Esophagus squamous epithelium (tissue), 4 donors: Measurements from ENCODE around the gene RHEX.

Experiments
- CTCF ChIP-seq, 6 experiments: fragments of 450-650 bp in 4 of 6; fragments of 200-600 bp in 2 of 6; sonication (generic) in 2 of 6; IDR thresholded peaks; one replicate each; pipeline ENCODE4 v1.5.1; 2016 to 2019; ENCODE audit warnings: antibody characterized with exemption in 6 of 6, mild to moderate bottlenecking in 4 of 6, moderate library complexity in 4 of 6
- POLR2A ChIP-seq, 4 donors: fragments of 450-650 bp; IDR thresholded peaks; one replicate each; pipeline ENCODE4 v1.6.1; 2017; ENCODE audit warnings: antibody characterized with exemption in 4 of 4, mild to moderate bottlenecking in 4 of 4, moderate library complexity in 3 of 4

GRCh38 chr1:206004826-206005225 lies 48.1 kb upstream of the RHEX start:
- TF ChIP-seq CTCF (IDR thresholded peaks at IDR 0.05) (no peak), POLR2A (IDR thresholded peaks at IDR 0.05) (no peak)
